A549 (cell line): ENCODE results near the gene GRIP2. TPM values are rescaled to one million over a fixed set of nuclear protein-coding genes. Genes with fewer than 3 reads are reported as not detected.

Experiments used
- ATAC-seq, 2 experiments: fragments of 200-7000 bp in 1 of 2; fragments of >200 bp in 1 of 2; cut with Nextera tagmentation in 1 of 2; cut with Tn5 transposase in 1 of 2; 3 replicates each; pipeline versions ENCODE4 v1.8.0 to v1.9.1; 2018 to 2020; ENCODE audit warnings: mild to moderate bottlenecking in 1 of 2, moderate library complexity in 1 of 2
- CTCF ChIA-PET: fragments of 300-600 bp; sonication (Branson Sonifier 250); formaldehyde crosslinking; extraction: SDS; loops from one replicate; lab custom pipeline; 2021; ENCODE audit warnings: antibody characterized with exemption, inconsistent platforms; lab: Yijun Ruan, JAX
- POLR2A ChIA-PET: fragments of 350-600 bp; formaldehyde crosslinking; extraction: SDS; loops from one replicate; lab custom pipeline; 2021; ENCODE audit warnings: antibody characterized with exemption, inconsistent platforms; lab: Yijun Ruan, JAX
- DNase-seq, 2 experiments: peaks; one replicate each; pipeline versions ENCODE4 v3.0.0 to v3.0.0-alpha.2; 2011 to 2016; ENCODE audit warnings: low read depth in 1 of 2, low spot score in 1 of 2
- FAIRE-seq: peaks from 2 replicates; lab custom pipeline; 2011; peaks lifted over from hg19 to GRCh38; lab: Jason Lieb, UNC
- H3K27ac ChIP-seq, 2 experiments: fragments of >200 bp; sonication (Bioruptor Twin); formaldehyde crosslinking; 3 replicates each; pipeline ENCODE4 v1.5.1; 2016 to 2017
- H3K4me1 ChIP-seq: fragments of >200 bp; sonication (Bioruptor Twin); formaldehyde crosslinking; 3 replicates; pipeline ENCODE4 v1.6.1; 2016
- H3K4me2 ChIP-seq: fragments of >200 bp; sonication (Bioruptor Twin); formaldehyde crosslinking; 3 replicates; pipeline ENCODE4 v1.6.1; 2016
- H3K4me3 ChIP-seq: fragments of >200 bp; sonication (Bioruptor Twin); formaldehyde crosslinking; 3 replicates; pipeline ENCODE4 v1.5.1; 2016
- H3K9me3 ChIP-seq: fragments of >200 bp; sonication (Bioruptor Twin); formaldehyde crosslinking; 3 replicates; pipeline ENCODE4 v1.6.1; 2016
- ATOH8 ChIP-seq: fragments of 250-450 bp; sonication (Bioruptor Pico); IDR thresholded peaks from 2 replicates; pipeline ENCODE4 v1.5.0; 2020; ENCODE audit warnings: low read depth, mild to moderate bottlenecking, moderate library complexity
- BCL3 ChIP-seq: fragments of >200 bp; sonication (Bioruptor Twin); formaldehyde crosslinking; IDR thresholded peaks from 3 replicates; pipeline ENCODE4 v1.6.1; 2016
- BHLHE40 ChIP-seq: IDR thresholded peaks from 2 replicates; pipeline ENCODE4 v1.6.1; 2012; ENCODE audit warnings: low read depth, low read length, inconsistent platforms
- CBX8 ChIP-seq: fragments of 200-600 bp; sonication (generic); IDR thresholded peaks from 2 replicates; pipeline ENCODE4 v1.6.1; 2016
- CHD2 ChIP-seq: fragments of 150-350 bp; IDR thresholded peaks from 2 replicates; pipeline ENCODE4 v1.6.1; 2014; ENCODE audit warnings: low read length; ENCODE audit not compliant: partially characterized antibody
- E2F6 ChIP-seq: IDR thresholded peaks from 2 replicates; pipeline ENCODE4 v1.6.1; 2012; ENCODE audit warnings: low read depth, borderline replicate concordance
- EHMT2 ChIP-seq: fragments of 200-600 bp; sonication (generic); IDR thresholded peaks from 2 replicates; pipeline ENCODE4 v1.6.1; 2016; ENCODE audit warnings: antibody characterized with exemption, low read depth, mild to moderate bottlenecking, moderate library complexity
- ELK1 ChIP-seq: fragments of 150-350 bp; IDR thresholded peaks from 2 replicates; pipeline ENCODE4 v1.6.1; 2014; ENCODE audit warnings: low read depth, mild to moderate bottlenecking, low read length
- ESRRA ChIP-seq: fragments of 150-350 bp; IDR thresholded peaks from 2 replicates; pipeline ENCODE4 v1.6.1; 2014; ENCODE audit warnings: mild to moderate bottlenecking, low read length, borderline replicate concordance
- FOXS1 ChIP-seq: fragments of 250-450 bp; sonication (Bioruptor Pico); IDR thresholded peaks from 2 replicates; pipeline ENCODE4 v1.5.0; 2020; ENCODE audit warnings: mild to moderate bottlenecking, moderate library complexity
- HES2 ChIP-seq: fragments of >200 bp; sonication (Bioruptor Twin); formaldehyde crosslinking; IDR thresholded peaks from 2 replicates; pipeline ENCODE4 v1.6.1; 2016
- HEYL ChIP-seq: fragments of 250-450 bp; sonication (Bioruptor Pico); IDR thresholded peaks from 2 replicates; pipeline ENCODE4 v1.8.0; 2021; ENCODE audit warnings: mild to moderate bottlenecking, moderate library complexity
- HOXA7 ChIP-seq: fragments of 250-450 bp; sonication (Bioruptor Pico); IDR thresholded peaks from 2 replicates; pipeline ENCODE4 v1.5.0; 2020; ENCODE audit warnings: mild to moderate bottlenecking, moderate library complexity
- KDM5A ChIP-seq: fragments of 200-600 bp; sonication (generic); IDR thresholded peaks from 2 replicates; pipeline ENCODE4 v1.6.1; 2016; ENCODE audit warnings: antibody characterized with exemption, mild to moderate bottlenecking
- MAX ChIP-seq: IDR thresholded peaks from 2 replicates; pipeline ENCODE4 v1.6.1; 2012
- MAZ ChIP-seq: fragments of 150-350 bp; IDR thresholded peaks from 2 replicates; pipeline ENCODE4 v1.6.1; 2014; ENCODE audit warnings: antibody characterized with exemption, low read depth, low read length, borderline replicate concordance
- NFE2L2 ChIP-seq: fragments of 150-350 bp; conservative IDR thresholded peaks from 2 replicates; pipeline ENCODE4 v1.6.1; 2014; ENCODE audit warnings: low read length
- NPAS2 ChIP-seq: fragments of 250-450 bp; sonication (Bioruptor Pico); IDR thresholded peaks from 2 replicates; pipeline ENCODE4 v1.8.0; 2022; ENCODE audit warnings: mild to moderate bottlenecking, moderate library complexity, borderline replicate concordance
- NR3C1 ChIP-seq: fragments of >200 bp; sonication (Bioruptor Twin); formaldehyde crosslinking; IDR thresholded peaks from 3 replicates; pipeline ENCODE4 v1.6.1; 2017
- POLR2A ChIP-seq: IDR thresholded peaks from 2 replicates; pipeline ENCODE4 v1.6.1; 2012; ENCODE audit warnings: mild to moderate bottlenecking, low read length
- POLR2AphosphoS2 ChIP-seq: conservative IDR thresholded peaks from 2 replicates; pipeline ENCODE4 v1.6.1; 2012; ENCODE audit warnings: low read length, improper control_type of control experiment, inconsistent platforms
- RAD21 ChIP-seq, 2 experiments: fragments of >200 bp in 1 of 2; sonication (Bioruptor Twin) in 1 of 2; formaldehyde crosslinking in 1 of 2; IDR thresholded peaks in 1 of 2; conservative IDR thresholded peaks in 1 of 2; 2 replicates in 1 of 2; 3 replicates in 1 of 2; pipeline ENCODE4 v1.6.1; 2012 to 2018; ENCODE audit warnings: inconsistent platforms in 1 of 2
- RCOR1 ChIP-seq: fragments of 150-350 bp; IDR thresholded peaks from 2 replicates; pipeline ENCODE4 v1.6.1; 2014; ENCODE audit warnings: antibody characterized with exemption, low read length, low read depth
- RFX5 ChIP-seq: fragments of 450-650 bp; IDR thresholded peaks from 2 replicates; pipeline ENCODE4 v1.7.1; 2014; ENCODE audit warnings: antibody characterized with exemption, mild to moderate bottlenecking, moderate library complexity
- SREBF2 ChIP-seq: fragments of 450-650 bp; IDR thresholded peaks from 2 replicates; pipeline ENCODE4 v1.6.1; 2014; ENCODE audit warnings: mild to moderate bottlenecking, moderate library complexity
- TP53 ChIP-seq: fragments of 250-450 bp; sonication (Bioruptor Pico); IDR thresholded peaks from 2 replicates; pipeline ENCODE4 v1.5.0; 2021; ENCODE audit warnings: mild to moderate bottlenecking, moderate library complexity
- WGBS: methylation state at CpG from one replicate; pipeline ENCODE4 v1.1.6; 2017; ENCODE audit errors: missing lambda C conversion rate; 5-methylcytosine and 5-hydroxymethylcytosine counted together
- polyA plus RNA-seq, 4 experiments: library from polyadenylated mRNA; depleted of rRNA in 3 of 4; stranded (reverse); fragments of >200 nt; fragmentation: RNase III in 1 of 4; extraction: RNeasy Plus Mini Kit Qiagen cat#74134 plus additional on column Dnase treatment in 1 of 4; gene quantifications; 2 replicates in 3 of 4; 3 replicates in 1 of 4; pipeline ENCODE4 v1.2.3, GENCODE V29; 2011 to 2017

The GRIP2 gene
- polyA plus RNA-seq, 2 of the 4 experiments (the other 2 are of a cell fraction): 0.56 to 1.6 TPM

GRCh38 chr3:14441920-14442300 lies 98.2 kb downstream of the GRIP2 start:
- Histone ChIP-seq H3K4me1 (peaks cover 52% of the 10 kb centered on the region), H3K4me3 (no peak overlapping the region), H3K4me2 (peak overlapping the region; percentile 44; the same call in 2 of the 3 replicates), H3K9me3 (no peaks in the 10 kb centered on the region), H3K27ac (peak overlapping the region in 1 of 2 experiments; percentile 68; a peak in 3 of 6 replicates)
- WGBS: 86% methylated on average over 6 of the region's 6 CpGs
- no peak for TF ChIP-seq KDM5A
- TF ChIP-seq HEYL: no peak
- TF ChIP-seq ATOH8 (CRISPR knock-in tag): no peak
- no peak for TF ChIP-seq FOXS1 (CRISPR knock-in tag)
- TF ChIP-seq NFE2L2: no peak
- TF ChIP-seq ELK1: no peak
- no peak for TF ChIP-seq MAZ
- TF ChIP-seq MAX: no peak
- no peak for TF ChIP-seq RAD21 (conservative IDR thresholded peaks at IDR 0.05 in 1 of 2, IDR thresholded peaks at IDR 0.05 in 1 of 2)
- no peak for TF ChIP-seq BCL3
- TF ChIP-seq NR3C1: no peak
- TF ChIP-seq SREBF2: no peak
- no peak for TF ChIP-seq CBX8
- ATAC-seq (no peak), DNase-seq (no peak), FAIRE-seq (no peak)
- POLR2A ChIA-PET: interaction anchor here (1.5 kb wide), 1 partner anchor 9 kb away, joined by 5 read pairs; no protein-coding TSS in a partner anchor
- CTCF ChIA-PET: interaction anchor here (0.9 to 1.9 kb wide), 6 partner anchors 10 to 180 kb away, joined by 3 to 7 read pairs (median 5); no protein-coding TSS in a partner anchor

- H3K4me3 ChIP-seq: no peak overlapping the region
- peak overlapping the region; percentile 44 for H3K4me2 ChIP-seq
- POLR2A ChIA-PET: interaction anchor here (1.5 kb wide), 1 partner anchor 8 kb away, joined by 5 read pairs; no protein-coding TSS in a partner anchor
- peak overlapping the region in 1 of 2 experiments; percentile 68; a peak in 3 of 6 replicates for H3K27ac ChIP-seq
- CTCF ChIA-PET: interaction anchor here (0.9 to 1.9 kb wide), 8 partner anchors 11 to 180 kb away, joined by 3 to 10 read pairs (median 5); no protein-coding TSS in a partner anchor
- 93% methylated on average over 18 of the region's 18 CpGs for WGBS
- no peak for FAIRE-seq
- H3K4me1 ChIP-seq: peaks cover 57% of the 10 kb centered on the region
- peak; percentile 34 to 70; a peak in 4 of 6 replicates for ATAC-seq
- no peak for DNase-seq
- no peaks in the 10 kb centered on the region for H3K9me3 ChIP-seq
- TF ChIP-seq RCOR1 (no peak), POLR2A (no peak), ESRRA (no peak), POLR2AphosphoS2 (no peak), EHMT2 (no peak), NPAS2 (no peak), HOXA7 (no peak), TP53 (CRISPR knock-in tag) (no peak), HES2 (no peak), E2F6 (no peak), BHLHE40 (no peak), CHD2 (no peak), HEYL (no peak), RFX5 (no peak)
Observed at GRCh38 chr3:14441240-14441919, 98.8 kb downstream of the GRIP2 start.
